ENCODE data around the gene GPRC5C. TPM values are rescaled to one million over a fixed set of nuclear protein-coding genes. Genes with fewer than 3 reads are reported as not detected.

GPRC5C gene
- polyA plus RNA-seq, 1 donor from 2014 or later, result 12.8 TPM

DNA sequence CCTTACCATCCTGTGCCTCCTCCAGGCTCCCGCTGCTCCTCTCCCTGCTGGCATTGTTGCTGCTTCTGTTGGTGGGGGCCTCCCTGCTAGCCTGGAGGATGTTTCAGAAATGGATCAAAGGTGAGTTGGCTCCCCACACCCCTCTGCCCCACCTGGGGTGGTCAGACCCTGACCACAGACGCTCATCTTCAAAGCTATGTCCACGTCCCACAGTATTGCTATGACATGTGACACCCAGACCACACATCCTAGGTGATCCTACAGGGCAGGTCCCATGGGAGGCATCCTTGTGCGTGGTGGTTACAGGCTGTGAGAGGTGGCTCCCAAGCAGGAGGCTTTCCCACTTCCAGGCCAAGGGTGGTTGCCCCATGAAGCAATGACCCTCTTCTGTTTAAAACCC, 45.5 kb downstream of the GPRC5C start:
- Histone ChIP-seq H3F3A (ENCODE audit: insufficient read depth, low read length, poor library complexity, severe bottlenecking) (no peaks in the 10 kb centered on the region), H3K27me3 (ENCODE audit: insufficient read depth, low read depth, low read length) (no peaks in the 10 kb centered on the region), H3K36me3 (ENCODE audit: insufficient read depth, low read length) (no peaks in the 10 kb centered on the region), H3K79me2 (replicated peaks; ENCODE audit: insufficient read depth, low read length) (no peaks in the 10 kb centered on the region), H3K9ac (ENCODE audit: low read length) (no peak overlapping the region), H2AFZ (ENCODE audit: low read depth, low read length) (no peak overlapping the region), H3K9me2 (ENCODE audit: insufficient read depth, low read length) (no peaks in the 10 kb centered on the region), H4K20me1 (ENCODE audit: insufficient read depth) (no peaks in the 10 kb centered on the region), H3K27ac (ENCODE audit: low read length) (no peak overlapping the region), H3K4me3 (ENCODE audit: low read length) (no peak overlapping the region), H3K4me2 (ENCODE audit: low read length) (no peak overlapping the region), H3K9me3 (ENCODE audit: low read length) (no peaks in the 10 kb centered on the region)
- TF ChIP-seq, protein P1, sequence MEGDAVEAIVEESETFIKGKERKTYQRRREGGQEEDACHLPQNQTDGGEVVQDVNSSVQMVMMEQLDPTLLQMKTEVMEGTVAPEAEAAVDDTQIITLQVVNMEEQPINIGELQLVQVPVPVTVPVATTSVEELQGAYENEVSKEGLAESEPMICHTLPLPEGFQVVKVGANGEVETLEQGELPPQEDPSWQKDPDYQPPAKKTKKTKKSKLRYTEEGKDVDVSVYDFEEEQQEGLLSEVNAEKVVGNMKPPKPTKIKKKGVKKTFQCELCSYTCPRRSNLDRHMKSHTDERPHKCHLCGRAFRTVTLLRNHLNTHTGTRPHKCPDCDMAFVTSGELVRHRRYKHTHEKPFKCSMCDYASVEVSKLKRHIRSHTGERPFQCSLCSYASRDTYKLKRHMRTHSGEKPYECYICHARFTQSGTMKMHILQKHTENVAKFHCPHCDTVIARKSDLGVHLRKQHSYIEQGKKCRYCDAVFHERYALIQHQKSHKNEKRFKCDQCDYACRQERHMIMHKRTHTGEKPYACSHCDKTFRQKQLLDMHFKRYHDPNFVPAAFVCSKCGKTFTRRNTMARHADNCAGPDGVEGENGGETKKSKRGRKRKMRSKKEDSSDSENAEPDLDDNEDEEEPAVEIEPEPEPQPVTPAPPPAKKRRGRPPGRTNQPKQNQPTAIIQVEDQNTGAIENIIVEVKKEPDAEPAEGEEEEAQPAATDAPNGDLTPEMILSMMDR (IDR thresholded peaks at IDR 0.05; ENCODE audit: poor library complexity, severe bottlenecking), result no peak
- TF ChIP-seq, protein P2, sequence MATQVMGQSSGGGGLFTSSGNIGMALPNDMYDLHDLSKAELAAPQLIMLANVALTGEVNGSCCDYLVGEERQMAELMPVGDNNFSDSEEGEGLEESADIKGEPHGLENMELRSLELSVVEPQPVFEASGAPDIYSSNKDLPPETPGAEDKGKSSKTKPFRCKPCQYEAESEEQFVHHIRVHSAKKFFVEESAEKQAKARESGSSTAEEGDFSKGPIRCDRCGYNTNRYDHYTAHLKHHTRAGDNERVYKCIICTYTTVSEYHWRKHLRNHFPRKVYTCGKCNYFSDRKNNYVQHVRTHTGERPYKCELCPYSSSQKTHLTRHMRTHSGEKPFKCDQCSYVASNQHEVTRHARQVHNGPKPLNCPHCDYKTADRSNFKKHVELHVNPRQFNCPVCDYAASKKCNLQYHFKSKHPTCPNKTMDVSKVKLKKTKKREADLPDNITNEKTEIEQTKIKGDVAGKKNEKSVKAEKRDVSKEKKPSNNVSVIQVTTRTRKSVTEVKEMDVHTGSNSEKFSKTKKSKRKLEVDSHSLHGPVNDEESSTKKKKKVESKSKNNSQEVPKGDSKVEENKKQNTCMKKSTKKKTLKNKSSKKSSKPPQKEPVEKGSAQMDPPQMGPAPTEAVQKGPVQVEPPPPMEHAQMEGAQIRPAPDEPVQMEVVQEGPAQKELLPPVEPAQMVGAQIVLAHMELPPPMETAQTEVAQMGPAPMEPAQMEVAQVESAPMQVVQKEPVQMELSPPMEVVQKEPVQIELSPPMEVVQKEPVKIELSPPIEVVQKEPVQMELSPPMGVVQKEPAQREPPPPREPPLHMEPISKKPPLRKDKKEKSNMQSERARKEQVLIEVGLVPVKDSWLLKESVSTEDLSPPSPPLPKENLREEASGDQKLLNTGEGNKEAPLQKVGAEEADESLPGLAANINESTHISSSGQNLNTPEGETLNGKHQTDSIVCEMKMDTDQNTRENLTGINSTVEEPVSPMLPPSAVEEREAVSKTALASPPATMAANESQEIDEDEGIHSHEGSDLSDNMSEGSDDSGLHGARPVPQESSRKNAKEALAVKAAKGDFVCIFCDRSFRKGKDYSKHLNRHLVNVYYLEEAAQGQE (IDR thresholded peaks at IDR 0.05; ENCODE audit: borderline replicate concordance), result no peak
- TF ChIP-seq MXI1 (conservative IDR thresholded peaks at IDR 0.05; ENCODE audit: poor library complexity, severe bottlenecking), result no peak
- no peak for TF ChIP-seq POLR2AphosphoS5 (IDR thresholded peaks at IDR 0.05)
- TF ChIP-seq TAF1 (IDR thresholded peaks at IDR 0.05; ENCODE audit: low read depth), result no peak
- no peak for TF ChIP-seq EP300 (conservative IDR thresholded peaks at IDR 0.05; ENCODE audit: poor library complexity, severe bottlenecking)
- no peak for TF ChIP-seq EZH2 (IDR thresholded peaks at IDR 0.05; ENCODE audit: borderline replicate concordance, insufficient read depth, low read length, poor library complexity, severe bottlenecking)
- no peak for TF ChIP-seq RAD21 (conservative IDR thresholded peaks at IDR 0.05)
- no peak for TF ChIP-seq SMC3 (conservative IDR thresholded peaks at IDR 0.05; ENCODE audit: poor library complexity)

DNA sequence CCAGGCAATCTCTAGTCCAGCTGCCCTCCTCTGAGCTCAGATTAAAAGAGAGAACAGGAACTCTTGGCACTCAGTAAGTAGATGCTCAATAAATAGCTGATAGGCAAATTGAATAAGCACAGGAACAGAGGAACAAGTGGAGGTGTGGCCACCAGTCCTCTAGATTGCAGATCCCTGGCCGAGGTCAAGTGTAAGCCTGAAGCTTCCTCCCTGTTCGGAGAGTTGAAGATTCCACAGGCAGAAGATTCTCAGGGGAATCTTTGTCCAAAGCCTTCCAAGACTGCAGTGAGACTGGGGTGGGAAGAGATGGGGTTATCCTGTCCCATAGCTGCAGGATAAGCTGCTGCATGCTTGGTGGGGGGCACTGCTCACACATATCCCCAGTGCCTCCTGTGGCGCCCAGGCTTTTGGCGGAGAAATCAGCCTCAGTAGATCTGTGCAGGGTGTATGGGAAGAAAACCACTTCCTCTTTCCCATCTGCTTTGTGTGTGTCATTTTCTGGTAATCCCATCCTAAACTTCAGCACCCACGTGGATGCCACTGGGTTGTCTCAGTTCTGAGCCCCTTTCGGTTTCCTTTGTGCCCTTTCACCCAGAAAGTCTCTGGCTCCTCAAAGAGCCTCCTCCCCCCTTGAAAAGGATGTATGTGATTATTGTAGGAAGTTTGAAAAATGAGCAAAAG, 46.7 kb downstream of the GPRC5C start:
- H4K20me1 ChIP-seq (ENCODE audit: insufficient read depth), result no peaks in the 10 kb centered on the region
- H3K9me3 ChIP-seq (ENCODE audit: low read length), result no peaks in the 10 kb centered on the region
- no peak overlapping the region for H3K9ac ChIP-seq (ENCODE audit: low read length)
- H3K79me2 ChIP-seq (replicated peaks; ENCODE audit: insufficient read depth, low read length), result no peaks in the 10 kb centered on the region
- no peak overlapping the region for H2AFZ ChIP-seq (ENCODE audit: low read depth, low read length)
- H3K4me2 ChIP-seq (ENCODE audit: low read length), result no peak overlapping the region
- H3K4me3 ChIP-seq (ENCODE audit: low read length), result no peak overlapping the region
- no peak overlapping the region for H3K27ac ChIP-seq (ENCODE audit: low read length)
- H3K27me3 ChIP-seq (ENCODE audit: insufficient read depth, low read depth, low read length), result no peaks in the 10 kb centered on the region
- H3K9me2 ChIP-seq (ENCODE audit: insufficient read depth, low read length), result no peaks in the 10 kb centered on the region
- H3K36me3 ChIP-seq (ENCODE audit: insufficient read depth, low read length), result no peaks in the 10 kb centered on the region
- H3F3A ChIP-seq (ENCODE audit: insufficient read depth, low read length, poor library complexity, severe bottlenecking), result no peaks in the 10 kb centered on the region
- no peak for TF ChIP-seq SMC3 (conservative IDR thresholded peaks at IDR 0.05; ENCODE audit: poor library complexity)
- TF ChIP-seq, protein P1 (IDR thresholded peaks at IDR 0.05; ENCODE audit: poor library complexity, severe bottlenecking), result no peak
- TF ChIP-seq POLR2AphosphoS5 (IDR thresholded peaks at IDR 0.05), result no peak
- TF ChIP-seq MXI1 (conservative IDR thresholded peaks at IDR 0.05; ENCODE audit: poor library complexity, severe bottlenecking), result no peak
- TF ChIP-seq RAD21 (conservative IDR thresholded peaks at IDR 0.05), result no peak
- no peak for TF ChIP-seq EP300 (conservative IDR thresholded peaks at IDR 0.05; ENCODE audit: poor library complexity, severe bottlenecking)
- no peak for TF ChIP-seq EZH2 (IDR thresholded peaks at IDR 0.05; ENCODE audit: borderline replicate concordance, insufficient read depth, low read length, poor library complexity, severe bottlenecking)
- TF ChIP-seq, protein P2 (IDR thresholded peaks at IDR 0.05; ENCODE audit: borderline replicate concordance), result no peak
- no peak for TF ChIP-seq TAF1 (IDR thresholded peaks at IDR 0.05; ENCODE audit: low read depth)

Data from neural cell (in vitro differentiated cells).